Measurements from ENCODE around the gene ABCB10. TPM values are rescaled to one million over a fixed set of nuclear protein-coding genes. Genes with fewer than 3 reads are reported as not detected.
"Not testable (repeated sequence)": the region's sequence is repeated elsewhere in the genome, so short reads cannot be mapped to it uniquely, and the experiment has no call there.

Gene ABCB10
- polyA plus RNA-seq, 3 donors: 18.3 to 18.7 (median 18.5) TPM

- peak; percentile 4 for DNase-seq
These were observed 78.7 kb downstream of the ABCB10 start for GRCh38 chr1:229479660-229480399.

GRCh38 chr1:229478852-229479251 lies 79.7 kb downstream of the ABCB10 start:
- no peak for DNase-seq

- not testable (repeated sequence) for DNase-seq
These were observed 82.6 kb downstream of the ABCB10 start for GRCh38 chr1:229475859-229476258.

- DNase-seq: no peak
These were observed 84.0 kb downstream of the ABCB10 start for GRCh38 chr1:229474509-229474908.

- no peak for DNase-seq
These were observed 87.3 kb downstream of the ABCB10 start for GRCh38 chr1:229471175-229471574.

GRCh38 chr1:229470406-229471043 lies 88.0 kb downstream of the ABCB10 start:
- DNase-seq: no peak

GRCh38 chr1:229466887-229467286 lies 91.6 kb downstream of the ABCB10 start:
- no peak for DNase-seq

Other genes starting within 250 kb of the ABCB10 start
- gene CCSAP, start 215.7 kb downstream of the ABCB10 start, polyA plus RNA-seq (ENCODE audit: insufficient read length in 3 of 3): 1 to 10 TPM; 8.4 to 9.4 (median 8.7) TPM
- gene ACTA1, start 124.6 kb downstream of the ABCB10 start, polyA plus RNA-seq (ENCODE audit: insufficient read length in 3 of 3): 10 to 100 TPM in 1 of 3 donors, under 1 TPM in 2; 0.50 to 10.4 (median 0.70) TPM
- gene NUP133, start 50.4 kb downstream of the ABCB10 start, polyA plus RNA-seq (ENCODE audit: insufficient read length in 3 of 3): 10 to 100 TPM; 43.2 to 49.0 (median 44.6) TPM
- 10 to 100 TPM; 17.8 to 20.5 (median 18.8) TPM for gene TAF5L, start 67.4 kb upstream of the ABCB10 start, polyA plus RNA-seq (ENCODE audit: insufficient read length in 3 of 3)
- gene URB2, start 67.5 kb upstream of the ABCB10 start, polyA plus RNA-seq (ENCODE audit: insufficient read length in 3 of 3): 1 to 10 TPM; 7.9 to 8.9 (median 8.0) TPM

All from renal pelvis (tissue), 4 donors.